Colonic mucosa (tissue), 4 donors: ENCODE measurements around the gene GLTP. TPM values are rescaled to one million over a fixed set of nuclear protein-coding genes. Genes with fewer than 3 reads are reported as not detected.
"Not testable (repeated sequence)": the region's sequence is repeated elsewhere in the genome, so short reads cannot be mapped to it uniquely, and the experiment has no call there.

Source experiments
- DNase-seq: peaks from one replicate; pipeline ENCODE4 v3.0.0-alpha.2; 2020
- H3K27ac ChIP-seq: fragments of 200-600 bp; one replicate; pipeline ENCODE4 v1.8.0; 2021
- H3K27me3 ChIP-seq: fragments of 200-600 bp; one replicate; pipeline ENCODE4 v1.8.0; 2021
- H3K36me3 ChIP-seq: fragments of 200-600 bp; one replicate; pipeline ENCODE4 v1.8.0; 2021
- H3K4me1 ChIP-seq: fragments of 200-600 bp; one replicate; pipeline ENCODE4 v1.8.0; 2021; ENCODE audit warnings: mild to moderate bottlenecking
- H3K4me3 ChIP-seq: fragments of 200-600 bp; one replicate; pipeline ENCODE4 v1.8.0; 2021
- H3K9ac ChIP-seq, 2 donors: one replicate each; pipeline ENCODE4 v1.7.0; 2013; ENCODE audit warnings: control low read depth in 2 of 2, low read depth in 2 of 2, low read length in 2 of 2
- H3K9me3 ChIP-seq: fragments of 200-600 bp; one replicate; pipeline ENCODE4 v1.8.0; 2021
- CTCF ChIP-seq: fragments of 200-600 bp; IDR thresholded peaks from one replicate; pipeline ENCODE4 v1.8.0; 2022; ENCODE audit warnings: antibody characterized with exemption, mild to moderate bottlenecking
- intact Hi-C: fragments of 100-400 bp; cut with DNase I; formaldehyde crosslinking; loops from one replicate; pipeline ENCODE4 v1.14.1; 2022
- total RNA-seq, 2 donors: library from RNA; stranded (reverse); fragmentation: NEBNext Ultra II Directional in 1 of 2; extraction: Animal tissue kit (Norgen Biotek cat#: 25700) in 1 of 2; gene quantifications; one replicate each; pipeline ENCODE4 v1.2.1, GENCODE V29; 2021
- donor health status: healthy.
- donor health status: DM: no; HTN: no; CAD: no.
- donor health status: DM: no; HTN: no; CAD: no.

GLTP gene
- total RNA-seq, 2 donors from 2014 or later: 72.0 to 76.3 TPM

- no peak overlapping the region for H3K4me3 ChIP-seq
- no peaks in the 10 kb centered on the region for H3K36me3 ChIP-seq
- no peaks in the 10 kb centered on the region for H3K9me3 ChIP-seq
- no peaks in the 10 kb centered on the region for H3K4me1 ChIP-seq
- no peak overlapping the region for H3K27ac ChIP-seq
- H3K27me3 ChIP-seq: no peaks in the 10 kb centered on the region
- no peak for DNase-seq
- no peak overlapping the region for H3K9ac ChIP-seq
- no peak for TF ChIP-seq CTCF
- intact Hi-C loops: no loop called here
These were observed 14.6 kb upstream of the GLTP start for GRCh38 chr12:109894939-109895338.

GRCh38 chr12:109893261-109893995 lies 13.1 kb upstream of the GLTP start:
- Histone ChIP-seq H3K4me3 (no peak overlapping the region), H3K9ac (no peak overlapping the region), H3K27me3 (no peaks in the 10 kb centered on the region), H3K9me3 (no peaks in the 10 kb centered on the region), H3K4me1 (no peaks in the 10 kb centered on the region), H3K27ac (no peak overlapping the region), H3K36me3 (no peaks in the 10 kb centered on the region)
- intact Hi-C loops: no loop called here
- no peak for TF ChIP-seq CTCF
- no peak for DNase-seq

GRCh38 chr12:109892748-109893147 lies 12.4 kb upstream of the GLTP start:
- no peaks in the 10 kb centered on the region for H3K27me3 ChIP-seq
- TF ChIP-seq CTCF: no peak
- intact Hi-C loops: no loop called here
- DNase-seq: no peak
- no peak overlapping the region for H3K27ac ChIP-seq
- no peaks in the 10 kb centered on the region for H3K9me3 ChIP-seq
- H3K9ac ChIP-seq: no peak overlapping the region
- no peaks in the 10 kb centered on the region for H3K4me1 ChIP-seq
- no peaks in the 10 kb centered on the region for H3K36me3 ChIP-seq
- no peak overlapping the region for H3K4me3 ChIP-seq

- no peaks in the 10 kb centered on the region for H3K27me3 ChIP-seq
- no peaks in the 10 kb centered on the region for H3K36me3 ChIP-seq
- H3K4me1 ChIP-seq: no peaks in the 10 kb centered on the region
- no peak overlapping the region for H3K9ac ChIP-seq
- no peak for TF ChIP-seq CTCF
- H3K27ac ChIP-seq: no peak overlapping the region
- intact Hi-C loops: no loop called here
- no peak for DNase-seq
- no peaks in the 10 kb centered on the region for H3K9me3 ChIP-seq
- no peak overlapping the region for H3K4me3 ChIP-seq
These were observed 11.9 kb upstream of the GLTP start for GRCh38 chr12:109892165-109892715.

- intact Hi-C loops, H3K4me3 ChIP-seq, H3K36me3 ChIP-seq, H3K9me3 ChIP-seq, DNase-seq, H3K4me1 ChIP-seq, H3K27me3 ChIP-seq, H3K9ac ChIP-seq, H3K27ac ChIP-seq: not testable (repeated sequence)
These were observed 11.4 kb upstream of the GLTP start for GRCh38 chr12:109891731-109892130.

- H3K4me3 ChIP-seq: no peak overlapping the region
- no peak for DNase-seq
- H3K27me3 ChIP-seq: no peaks in the 10 kb centered on the region
- no peaks in the 10 kb centered on the region for H3K36me3 ChIP-seq
- intact Hi-C loops: no loop called here
- H3K27ac ChIP-seq: no peak overlapping the region
- no peak overlapping the region for H3K9ac ChIP-seq
- no peaks in the 10 kb centered on the region for H3K4me1 ChIP-seq
- TF ChIP-seq CTCF: no peak
- H3K9me3 ChIP-seq: no peaks in the 10 kb centered on the region
These were observed 10.4 kb upstream of the GLTP start for GRCh38 chr12:109890620-109891170.
